Esophagus muscularis mucosa (tissue), 3 donors: ENCODE data around the gene KCNJ6.

Experiments used
- POLR2A ChIP-seq: fragments of 450-650 bp; IDR thresholded peaks from one replicate; pipeline ENCODE4 v1.6.1; 2017; ENCODE audit warnings: antibody characterized with exemption, moderate library complexity, mild to moderate bottlenecking, low read depth
- TF ChIP-seq, protein P1 (sequence below), 3 experiments: fragments of 200-600 bp in 2 of 3; fragments of 450-650 bp in 1 of 3; sonication (generic) in 2 of 3; IDR thresholded peaks; one replicate each; pipeline ENCODE4 v1.5.1; 2017 to 2019; ENCODE audit warnings: antibody characterized with exemption in 3 of 3, mild to moderate bottlenecking in 2 of 3, moderate library complexity in 1 of 3

- TF ChIP-seq, protein P1, sequence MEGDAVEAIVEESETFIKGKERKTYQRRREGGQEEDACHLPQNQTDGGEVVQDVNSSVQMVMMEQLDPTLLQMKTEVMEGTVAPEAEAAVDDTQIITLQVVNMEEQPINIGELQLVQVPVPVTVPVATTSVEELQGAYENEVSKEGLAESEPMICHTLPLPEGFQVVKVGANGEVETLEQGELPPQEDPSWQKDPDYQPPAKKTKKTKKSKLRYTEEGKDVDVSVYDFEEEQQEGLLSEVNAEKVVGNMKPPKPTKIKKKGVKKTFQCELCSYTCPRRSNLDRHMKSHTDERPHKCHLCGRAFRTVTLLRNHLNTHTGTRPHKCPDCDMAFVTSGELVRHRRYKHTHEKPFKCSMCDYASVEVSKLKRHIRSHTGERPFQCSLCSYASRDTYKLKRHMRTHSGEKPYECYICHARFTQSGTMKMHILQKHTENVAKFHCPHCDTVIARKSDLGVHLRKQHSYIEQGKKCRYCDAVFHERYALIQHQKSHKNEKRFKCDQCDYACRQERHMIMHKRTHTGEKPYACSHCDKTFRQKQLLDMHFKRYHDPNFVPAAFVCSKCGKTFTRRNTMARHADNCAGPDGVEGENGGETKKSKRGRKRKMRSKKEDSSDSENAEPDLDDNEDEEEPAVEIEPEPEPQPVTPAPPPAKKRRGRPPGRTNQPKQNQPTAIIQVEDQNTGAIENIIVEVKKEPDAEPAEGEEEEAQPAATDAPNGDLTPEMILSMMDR (IDR thresholded peaks at IDR 0.05), result no peak
- TF ChIP-seq POLR2A, result no peak
Observed at GRCh38 chr21:37863842-37864241, 52.4 kb downstream of the KCNJ6 start.
